ENCODE results near the gene RBM10.

GRCh38 chrX:47196098-47196497 lies 51.1 kb downstream of the RBM10 start:
- TF ChIP-seq POLR2AphosphoS5 (IDR thresholded peaks at IDR 0.05): no peak
- no peak for TF ChIP-seq POLR2A (IDR thresholded peaks at IDR 0.05)
- no peak for TF ChIP-seq CTCF (IDR thresholded peaks at IDR 0.05)
